Stimulated activated CD8-positive, alpha-beta memory T cell treated with anti-CD3 and anti-CD28 coated beads, Interleukin-15, amount 100 ng/mL, for 1 hour (primary cell): ENCODE data around the gene LAMA1.
"Not testable (repeated sequence)": the region's sequence is repeated elsewhere in the genome, so short reads cannot be mapped to it uniquely, and the experiment has no call there.

ENCODE experiments used
- DNase-seq: peaks from one replicate; pipeline ENCODE4 v3.0.0-alpha.2; 2020; ENCODE audit warnings: low read depth

The LAMA1 gene

GRCh38 chr18:7117390-7118355, at the start of gene LAMA1:
TSS of gene LAMA1 (minus strand) at chr18:7117797. CDS start at chr18:7117720, 77 bp downstream.
- no peak for DNase-seq

GRCh38 chr18:7165846-7166393, 48.3 kb upstream of the LAMA1 start:
- no peak for DNase-seq

- no peak for DNase-seq
Measured at GRCh38 chr18:7164323-7165004, 46.9 kb upstream of the LAMA1 start.

GRCh38 chr18:7158216-7158615, 40.6 kb upstream of the LAMA1 start:
- no peak for DNase-seq

GRCh38 chr18:7157760-7158159, 40.2 kb upstream of the LAMA1 start:
- DNase-seq = no peak

GRCh38 chr18:7155887-7156286, 38.3 kb upstream of the LAMA1 start:
- no peak for DNase-seq

- DNase-seq = no peak
Measured at GRCh38 chr18:7155092-7155491, 37.5 kb upstream of the LAMA1 start.

- no peak for DNase-seq
Measured at GRCh38 chr18:7152440-7152839, 34.8 kb upstream of the LAMA1 start.

GRCh38 chr18:7147399-7147798, 29.8 kb upstream of the LAMA1 start:
- DNase-seq = no peak

GRCh38 chr18:7146067-7146466, 28.5 kb upstream of the LAMA1 start:
- DNase-seq = no peak

GRCh38 chr18:7144921-7145320, 27.3 kb upstream of the LAMA1 start:
- not testable (repeated sequence) for DNase-seq

GRCh38 chr18:7141287-7141686, 23.7 kb upstream of the LAMA1 start:
- no peak for DNase-seq

GRCh38 chr18:7139409-7139808, 21.8 kb upstream of the LAMA1 start:
- DNase-seq = no peak

GRCh38 chr18:7133181-7133580, 15.6 kb upstream of the LAMA1 start:
- no peak for DNase-seq

- no peak for DNase-seq
Measured at GRCh38 chr18:7132356-7133150, 15.0 kb upstream of the LAMA1 start.

- DNase-seq = no peak
Measured at GRCh38 chr18:7122376-7122775, 4.8 kb upstream of the LAMA1 start.

GRCh38 chr18:7116792-7117389, 706 bp downstream of the LAMA1 start:
- no peak for DNase-seq

- DNase-seq = no peak
Measured at GRCh38 chr18:7116001-7116730, 1.4 kb downstream of the LAMA1 start.

- DNase-seq = no peak
Measured at GRCh38 chr18:7112936-7113335, 4.7 kb downstream of the LAMA1 start.

GRCh38 chr18:7111134-7111533, 6.5 kb downstream of the LAMA1 start:
- DNase-seq = no peak

GRCh38 chr18:7105943-7106342, 11.7 kb downstream of the LAMA1 start:
- no peak for DNase-seq
